Measurements from ENCODE around the gene PARS2.

Gene PARS2

GRCh38 chr1:54764133-54764921 lies at the start of gene PARS2:
PARS2 (minus strand) TSS chr1:54764523; CDS start chr1:54759161, 5,362 bp downstream.
- DNase-seq: peak; percentile 93

- DNase-seq: no peak
These were observed 49.8 kb upstream of the PARS2 start for GRCh38 chr1:54814126-54814498.

DNA sequence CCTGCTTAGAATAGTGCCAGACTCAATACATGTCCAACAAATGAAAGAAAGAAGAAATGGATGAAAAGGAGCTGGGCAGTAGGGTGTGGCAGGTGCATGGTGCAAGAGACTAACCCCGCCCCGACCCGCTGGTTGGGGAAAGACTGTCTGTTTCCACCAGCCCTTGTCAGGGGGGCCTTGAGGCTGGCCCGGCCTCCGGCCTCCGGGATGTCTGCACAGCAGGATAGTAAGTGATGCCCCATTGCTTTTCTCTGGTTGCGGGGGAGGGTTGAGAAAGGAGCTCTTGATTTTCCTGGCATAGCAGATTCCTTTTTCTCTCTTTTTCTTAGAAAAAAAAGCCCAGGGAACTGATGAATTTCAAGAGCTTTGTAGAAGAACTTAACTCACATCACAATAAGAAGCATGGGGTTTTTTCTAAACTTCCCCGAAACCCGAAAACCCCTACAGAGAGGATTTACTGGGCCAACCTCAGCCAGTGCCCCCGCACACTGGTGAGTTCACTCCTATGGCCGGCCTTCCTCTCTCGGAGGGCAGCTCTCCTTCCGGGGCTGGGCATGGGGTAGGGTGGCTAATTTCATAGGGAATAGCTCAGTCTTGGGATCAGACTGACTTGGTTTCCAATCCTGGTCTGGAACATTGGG lies 49.3 kb upstream of the PARS2 start:
- no peak for DNase-seq

- DNase-seq: no peak
These were observed 48.6 kb upstream of the PARS2 start for GRCh38 chr1:54812801-54813484.

GRCh38 chr1:54811739-54812655 lies 47.7 kb upstream of the PARS2 start:
- no peak for DNase-seq

DNA sequence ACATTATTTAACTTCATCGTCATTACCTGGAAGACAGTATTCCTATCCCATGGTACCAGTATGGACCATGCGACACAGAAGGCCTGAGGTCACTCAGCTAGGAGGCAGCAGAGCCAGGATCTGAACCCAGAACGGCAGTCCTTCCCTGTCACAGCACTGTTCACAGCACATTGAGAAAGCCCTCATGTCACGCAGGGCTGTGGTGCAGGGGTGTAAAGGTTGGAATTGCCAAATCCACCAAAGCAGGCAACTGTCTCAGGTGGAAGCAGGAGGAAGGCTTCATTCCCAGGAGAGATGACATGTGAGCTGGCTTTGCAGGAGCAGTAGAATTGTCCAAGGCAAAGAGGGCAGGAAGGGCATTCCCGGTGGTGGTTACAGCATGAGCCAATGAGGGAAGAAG lies 46.7 kb upstream of the PARS2 start:
- DNase-seq: no peak

DNA sequence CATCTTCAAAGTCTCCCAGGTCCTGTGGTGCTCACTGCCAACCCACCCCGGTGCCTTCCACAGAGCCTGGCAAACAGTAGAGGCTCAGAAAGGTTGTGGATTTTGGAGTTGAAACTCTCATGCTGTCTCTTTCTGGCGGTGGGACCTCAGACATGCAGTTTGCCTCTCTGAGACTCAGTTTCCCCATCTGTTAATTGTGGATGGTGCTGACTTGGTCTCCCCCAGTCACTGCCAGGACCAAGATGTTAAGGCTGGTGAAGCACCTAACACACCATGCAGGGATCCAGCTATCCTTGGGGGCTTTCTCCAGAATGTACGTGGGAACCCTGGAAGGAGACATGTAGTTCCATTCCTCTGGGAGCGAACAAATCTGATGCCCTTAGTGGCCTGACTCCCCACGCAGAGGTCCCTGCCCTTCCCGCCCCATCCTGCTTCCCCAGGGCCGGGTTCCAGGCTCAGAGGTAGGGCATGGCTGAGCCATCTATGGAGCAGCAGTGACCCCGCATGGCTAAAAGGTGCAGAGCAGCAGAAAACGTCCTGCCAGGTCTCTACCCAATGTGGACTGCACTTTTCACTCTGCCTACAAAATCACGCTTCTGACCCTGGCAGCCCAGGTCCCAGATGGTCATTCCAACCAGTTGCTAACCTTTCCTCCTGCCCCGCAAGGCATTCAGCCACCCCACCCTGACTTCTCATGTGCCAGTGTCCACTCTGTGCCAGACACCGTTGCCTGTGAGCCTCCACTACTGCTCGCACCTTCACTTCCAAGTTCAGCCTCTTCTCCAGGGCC lies 46.0 kb upstream of the PARS2 start:
- peak; percentile 57 for DNase-seq

- no peak for DNase-seq
These were observed 45.3 kb upstream of the PARS2 start for GRCh38 chr1:54809496-54810074.

- DNase-seq: no peak
These were observed 44.3 kb upstream of the PARS2 start for GRCh38 chr1:54808443-54809207.

- DNase-seq: no peak
These were observed 43.4 kb upstream of the PARS2 start for GRCh38 chr1:54807756-54808155.

- DNase-seq: no peak
These were observed 42.7 kb upstream of the PARS2 start for GRCh38 chr1:54806931-54807611.

DNA sequence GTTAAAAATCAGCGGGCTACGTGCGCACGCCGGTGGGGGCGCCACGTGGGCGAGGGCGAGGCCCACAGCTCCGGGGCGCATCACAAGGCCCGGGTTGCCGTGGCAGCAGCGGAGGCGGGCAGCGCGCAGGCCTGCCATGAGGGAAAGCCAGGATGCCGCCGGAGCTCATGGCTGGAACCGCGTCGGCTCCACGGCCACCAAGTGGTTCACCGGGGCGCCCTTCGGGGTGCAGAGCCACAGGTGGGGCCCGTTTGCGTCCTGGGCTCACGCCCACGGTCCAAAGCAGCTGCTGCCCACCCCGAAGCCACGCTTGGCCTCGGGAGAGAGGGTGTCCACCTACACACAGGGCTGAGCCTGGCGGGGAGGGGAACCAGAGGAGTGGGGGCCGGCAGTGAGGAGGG lies 41.7 kb upstream of the PARS2 start:
- DNase-seq: no peak

- no peak for DNase-seq
These were observed 41.1 kb upstream of the PARS2 start for GRCh38 chr1:54805466-54805865.

- no peak for DNase-seq
These were observed 40.3 kb upstream of the PARS2 start for GRCh38 chr1:54804471-54805132.

- DNase-seq: no peak
These were observed 39.6 kb upstream of the PARS2 start for GRCh38 chr1:54803761-54804470.

GRCh38 chr1:54800899-54801759 lies 36.8 kb upstream of the PARS2 start, which contains the start of gene TTC22:
TTC22 (minus strand) TSS chr1:54801323; CDS start chr1:54801163, 160 bp downstream.
- peak; percentile 52 for DNase-seq

DNA sequence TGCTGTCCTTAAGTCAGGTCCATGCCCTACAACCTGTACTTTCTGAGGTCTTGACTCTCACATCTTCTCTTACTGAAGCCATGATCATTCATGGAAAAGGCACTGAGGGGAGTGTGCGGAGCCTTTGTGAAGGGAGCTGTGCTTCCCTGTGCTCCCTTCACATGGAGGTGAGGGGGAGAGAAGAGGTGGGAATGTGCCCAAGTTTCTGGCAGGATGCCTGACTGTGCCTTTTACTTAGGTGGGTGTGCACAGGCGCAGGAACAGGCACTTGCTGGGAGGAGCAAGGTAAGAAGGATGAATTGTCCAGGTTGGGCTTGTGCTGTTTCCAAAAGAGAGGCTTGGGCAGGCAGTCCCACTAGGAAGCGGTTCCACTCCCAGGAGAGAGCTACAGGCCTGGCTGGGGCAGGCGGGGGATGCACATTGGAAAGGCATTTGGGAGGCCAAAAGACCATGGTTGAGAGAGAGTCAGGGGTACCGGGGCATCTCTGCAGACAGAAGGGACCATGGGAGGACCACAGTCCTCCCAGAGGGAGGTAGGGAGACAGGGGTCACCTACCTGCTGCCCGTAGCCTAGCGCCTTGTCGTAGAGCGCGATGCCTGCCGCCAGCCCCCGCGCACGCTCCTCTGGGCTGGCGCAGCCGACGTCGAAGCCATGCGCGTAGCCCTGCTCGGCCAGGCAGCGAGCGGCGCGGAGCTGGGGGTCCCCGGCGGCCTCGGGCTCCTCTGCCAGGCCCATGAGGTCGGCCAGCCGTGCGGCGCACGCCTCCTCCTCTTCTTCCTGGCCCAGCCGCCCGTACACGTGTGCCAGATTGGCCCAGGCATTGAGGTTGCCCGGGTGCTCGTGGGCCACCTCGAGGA lies 35.9 kb upstream of the PARS2 start:
- DNase-seq: no peak

Data from activated T-cell treated with anti-CD3 and anti-CD28 coated beads for 4 hours (primary cell).